ENCODE data around the gene NETO2.

Gene NETO2

DNA sequence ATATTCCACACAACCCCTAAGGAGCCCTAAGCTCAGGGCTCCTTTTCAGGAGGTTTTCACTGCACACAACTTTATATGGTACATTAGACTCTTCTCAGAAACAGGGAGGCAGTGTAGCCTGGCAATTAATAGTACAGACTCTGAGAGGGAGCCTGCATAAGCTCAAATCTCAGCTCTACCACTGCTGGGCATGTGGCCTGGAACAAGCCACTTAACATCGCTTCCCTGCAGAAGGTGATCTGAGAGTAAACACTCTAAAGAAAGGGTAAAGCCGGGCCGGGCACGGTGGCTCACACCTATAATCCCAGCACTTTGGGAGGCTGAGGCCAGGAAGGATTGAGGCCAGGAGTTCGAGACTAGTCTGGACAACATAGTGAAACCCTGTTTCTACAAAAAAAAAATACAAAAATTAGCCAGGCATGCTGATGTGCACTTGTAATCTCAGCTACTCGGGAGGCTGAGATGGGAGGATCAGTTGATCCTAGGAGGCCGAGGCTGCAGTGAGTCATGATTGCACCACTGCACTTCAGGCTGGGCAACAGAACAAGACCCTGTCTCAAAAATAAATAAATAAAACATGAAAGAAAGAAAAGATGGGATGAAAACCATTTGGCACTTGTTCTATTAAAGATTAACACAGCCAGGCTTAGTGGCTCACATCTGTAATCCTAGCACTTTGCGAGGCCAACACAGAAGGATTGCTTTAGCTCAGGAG lies 99.6 kb downstream of the NETO2 start:
- no peak for DNase-seq

DNA sequence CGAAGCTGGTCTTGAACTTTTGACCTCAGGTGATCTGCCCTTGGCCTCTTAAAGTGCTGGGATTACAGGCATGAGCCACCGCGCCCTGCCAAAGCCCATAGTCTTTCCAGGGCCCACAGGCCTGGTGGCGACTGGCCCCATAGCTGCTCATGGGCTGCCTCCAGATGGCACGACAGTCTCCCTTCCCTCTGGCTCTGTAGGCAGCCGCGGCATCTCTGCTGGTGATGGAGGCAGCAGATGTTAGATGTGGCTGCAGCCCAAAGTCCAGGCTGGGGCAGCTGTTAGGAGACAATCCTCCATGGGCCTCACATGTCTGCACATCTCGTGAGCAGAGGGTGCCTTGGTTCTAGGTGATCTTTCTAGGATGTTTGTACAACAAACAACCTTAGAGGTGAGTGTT lies 100.5 kb downstream of the NETO2 start:
- no peak for DNase-seq

DNA sequence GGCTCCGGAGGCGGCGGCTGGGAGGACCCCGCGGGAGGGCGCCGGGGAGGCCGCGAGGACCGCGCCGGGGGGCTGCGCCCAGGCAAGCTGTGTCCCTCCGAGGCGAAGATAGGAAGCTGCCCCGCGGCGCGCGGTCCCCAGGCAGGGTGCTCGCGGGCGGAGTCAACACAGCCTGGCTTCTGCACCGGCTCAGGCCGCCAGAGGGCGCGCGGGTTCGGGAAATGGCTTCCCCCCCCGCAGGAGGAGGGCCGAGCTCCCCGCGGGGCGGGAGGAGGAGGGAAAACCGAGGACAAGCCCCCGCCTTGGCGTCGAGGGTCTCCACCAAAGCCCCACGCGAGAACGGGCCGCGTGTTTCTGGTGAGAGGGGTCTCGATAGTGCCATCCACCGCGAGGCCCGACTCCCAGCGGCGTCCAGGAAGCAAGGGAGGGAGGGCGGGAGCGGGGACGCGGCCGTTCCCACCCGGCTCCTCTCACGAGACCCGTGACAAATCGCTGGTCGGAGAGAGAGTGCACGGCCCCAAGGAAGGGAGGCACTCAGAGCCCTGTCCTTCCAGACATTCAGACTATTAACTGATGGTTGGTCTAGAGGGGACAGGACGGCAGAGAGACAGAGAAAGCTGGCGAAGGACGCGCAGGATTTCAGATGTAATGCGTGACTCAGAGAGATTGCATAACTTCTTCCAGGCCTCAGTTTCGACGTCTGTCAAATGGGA lies 105.8 kb downstream of the NETO2 start:
- peak; percentile 15 for DNase-seq

DNA sequence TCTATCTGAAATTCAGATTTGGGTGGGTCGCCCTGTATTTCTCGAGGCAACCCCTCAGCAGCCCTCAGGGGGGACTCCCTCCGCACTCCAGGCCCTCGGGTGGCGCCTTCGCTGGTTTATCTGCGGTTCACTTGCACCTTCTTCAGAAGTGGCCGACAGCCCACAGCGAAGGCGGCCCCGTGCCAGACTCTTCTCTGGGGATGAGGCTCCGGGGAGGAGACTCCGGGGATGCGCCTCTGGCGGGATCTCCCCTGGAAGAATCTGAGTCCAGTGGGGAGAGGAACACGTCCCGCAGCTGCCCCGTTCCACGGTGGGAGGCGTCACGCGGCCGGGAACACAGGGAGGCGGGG lies 106.4 kb downstream of the NETO2 start:
- DNase-seq, result no peak

DNA sequence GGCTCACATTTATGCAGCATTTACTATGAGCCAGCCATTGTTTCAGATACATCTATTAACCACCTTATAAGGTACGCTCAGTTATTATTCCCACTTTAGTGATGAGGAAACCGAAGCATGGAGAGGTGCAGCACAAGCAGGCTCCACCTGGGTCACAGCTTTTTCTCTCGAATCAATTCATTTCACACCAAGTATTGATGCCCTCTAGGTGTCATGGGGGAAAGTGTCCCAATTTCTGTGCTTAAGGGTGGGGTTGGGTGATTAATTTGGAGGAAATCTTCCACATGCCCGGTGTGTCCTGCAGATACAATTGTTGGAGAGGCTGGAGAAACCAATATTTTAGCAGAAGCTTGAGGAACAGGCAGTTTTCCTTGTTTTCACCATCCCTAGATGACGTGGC lies 107.5 kb downstream of the NETO2 start:
- DNase-seq, result no peak

DNA sequence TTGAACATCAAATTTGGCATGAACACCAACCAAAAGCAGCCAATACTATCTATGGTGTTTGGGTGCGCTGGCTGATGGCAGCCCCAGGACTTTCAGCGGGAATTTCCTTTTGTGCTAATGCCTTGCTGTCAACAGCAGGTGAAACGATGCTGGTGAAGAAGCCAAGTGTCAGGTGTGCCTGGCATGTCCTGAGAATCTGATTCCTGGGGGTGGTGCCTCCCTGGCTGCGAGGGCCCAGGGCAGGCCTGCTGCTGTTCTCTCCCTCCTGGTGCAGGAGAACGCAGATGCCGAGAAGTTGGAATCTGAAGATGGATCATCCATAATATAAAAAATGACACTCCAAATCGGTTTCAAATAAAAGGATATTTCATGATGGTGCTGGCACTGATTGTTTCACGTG lies 108.3 kb downstream of the NETO2 start:
- no peak for DNase-seq

DNA sequence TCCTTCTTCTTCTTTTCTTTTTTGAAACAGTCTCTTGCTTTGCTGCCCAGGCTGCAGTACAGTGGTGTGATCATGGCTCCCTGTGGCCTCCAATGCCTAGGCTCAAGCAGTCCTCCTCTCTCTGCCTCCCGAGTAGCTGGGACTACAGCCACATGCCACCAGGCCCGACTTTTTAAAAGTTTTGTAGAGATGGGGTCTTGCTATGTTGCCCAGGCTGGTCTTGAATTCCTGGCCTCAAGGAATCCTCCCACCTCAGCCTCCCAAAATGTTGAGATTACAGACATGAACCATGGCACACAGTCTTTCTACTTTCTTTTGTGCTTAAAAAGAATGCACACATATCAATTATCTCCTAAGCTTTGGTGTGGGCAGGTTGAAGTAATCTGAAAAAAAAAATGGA lies 109.3 kb downstream of the NETO2 start:
- DNase-seq, result no peak

DNA sequence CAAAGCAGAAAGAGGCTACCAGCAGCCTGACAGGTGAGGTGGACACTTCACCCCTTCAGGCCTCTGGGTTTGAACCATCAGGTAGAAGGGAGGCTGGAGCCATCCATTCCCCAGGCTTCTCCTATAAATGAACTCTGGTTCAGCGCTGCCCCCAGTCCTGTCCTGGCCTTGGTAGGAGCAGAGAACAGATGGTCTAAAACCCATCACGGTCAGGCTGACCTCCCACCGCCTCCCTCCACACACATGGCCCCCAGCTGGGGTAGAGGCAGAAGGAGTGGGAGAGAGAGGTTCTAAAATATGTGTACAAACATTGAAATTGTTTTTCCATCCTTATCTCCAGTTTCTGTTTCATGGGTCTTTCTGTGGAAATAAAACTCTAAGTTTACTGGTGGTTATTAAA lies 110.6 kb downstream of the NETO2 start:
- DNase-seq, result no peak

DNA sequence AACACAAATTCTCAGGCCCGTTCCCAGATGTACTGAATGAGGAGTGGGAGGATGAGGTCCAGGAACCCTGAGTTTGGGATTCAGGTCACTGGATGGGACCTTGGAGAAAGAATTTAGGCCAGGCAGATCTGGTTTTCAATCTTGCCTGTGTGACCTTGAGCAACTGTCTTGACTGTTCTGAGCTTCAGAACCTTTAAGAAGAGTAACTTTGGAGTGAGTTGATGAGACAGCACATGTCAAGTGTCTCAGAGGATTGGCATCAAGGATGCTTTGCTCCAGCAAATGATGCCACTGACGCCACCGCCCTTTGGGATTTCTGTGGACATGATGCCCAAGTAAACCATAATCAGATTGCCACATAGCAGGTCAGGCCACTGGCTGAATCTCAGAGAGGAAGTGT lies 114.0 kb downstream of the NETO2 start:
- DNase-seq, result no peak

DNA sequence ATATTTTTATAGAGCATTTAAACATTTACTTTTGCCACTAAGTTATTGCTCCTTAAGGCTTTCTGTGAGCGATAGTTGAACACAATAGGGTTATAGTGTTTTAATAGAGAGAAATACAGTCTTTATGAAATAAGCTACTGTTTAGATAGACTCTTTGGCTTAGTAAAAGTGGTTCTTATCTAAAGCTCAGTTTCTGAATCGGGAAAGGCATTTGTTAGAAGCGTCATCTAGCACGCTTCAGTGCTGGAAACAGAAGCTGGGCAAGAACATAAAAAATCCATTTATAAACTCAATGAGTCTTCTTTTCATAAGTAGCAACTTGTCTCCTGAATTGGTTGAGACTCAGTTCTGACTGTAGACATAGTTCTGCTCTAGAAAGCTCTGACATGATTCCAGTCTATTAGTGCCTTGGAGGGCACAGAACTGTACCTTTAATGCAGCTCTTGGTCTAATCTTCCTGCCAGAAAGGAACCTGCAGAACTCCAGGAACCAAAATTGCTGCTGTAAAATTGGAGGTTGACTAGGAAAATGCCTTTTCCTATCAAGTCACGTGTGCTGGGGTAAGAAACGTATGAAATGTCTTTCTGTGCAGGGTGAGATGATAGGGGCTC lies 114.9 kb downstream of the NETO2 start:
- DNase-seq, result no peak

All from NCI-H526 treated with DMSO at 0.1 percent for 48 hours (cell line).